ENCODE results near the gene CNOT4. TPM values are rescaled to one million over a fixed set of nuclear protein-coding genes. Genes with fewer than 3 reads are reported as not detected.

CNOT4 gene
- total RNA-seq, 2 experiments from 2014 or later: 24.0 to 29.8 TPM

GRCh38 chr7:135441791-135442190, 68.1 kb downstream of the CNOT4 start:
- no peak for ATAC-seq (ENCODE audit: poor library complexity)
- intact Hi-C loops (cut with DNase I, micrococcal nuclease): no loop called here
- Histone ChIP-seq H3K27ac (ENCODE audit: low read depth in 1 of 2, low read length in 2 of 2) (no peak overlapping the region), H3K9me3 (ENCODE audit: control insufficient read depth in 1 of 2, insufficient read depth in 1 of 2, low read length in 2 of 2) (peaks cover 0 to 3% of the 10 kb centered on the region in 2 experiments), H3K4me3 (ENCODE audit: low read length) (no peak overlapping the region), H3K36me3 (ENCODE audit: insufficient read depth, low read length) (peaks cover 26% of the 10 kb centered on the region), H3K4me1 (ENCODE audit: insufficient read depth, low read length) (peaks cover 2% of the 10 kb centered on the region), H3K27me3 (ENCODE audit: control insufficient read depth in 1 of 2, insufficient read depth in 2 of 2, low read length in 2 of 2) (no peaks in the 10 kb centered on the region)
- CTCF ChIA-PET: no interaction called here
- Mint-ChIP-seq H3K9me3 (no peaks in the 10 kb centered on the region), H3K4me1 (ENCODE audit: low read depth) (peaks cover 20% of the 10 kb centered on the region), H3K36me3 (ENCODE audit: low read depth) (peaks cover 52% of the 10 kb centered on the region), H3K27ac (no peak overlapping the region), H3K27me3 (no peaks in the 10 kb centered on the region), H3K4me3 (no peak overlapping the region)
- TF ChIP-seq, protein P1, sequence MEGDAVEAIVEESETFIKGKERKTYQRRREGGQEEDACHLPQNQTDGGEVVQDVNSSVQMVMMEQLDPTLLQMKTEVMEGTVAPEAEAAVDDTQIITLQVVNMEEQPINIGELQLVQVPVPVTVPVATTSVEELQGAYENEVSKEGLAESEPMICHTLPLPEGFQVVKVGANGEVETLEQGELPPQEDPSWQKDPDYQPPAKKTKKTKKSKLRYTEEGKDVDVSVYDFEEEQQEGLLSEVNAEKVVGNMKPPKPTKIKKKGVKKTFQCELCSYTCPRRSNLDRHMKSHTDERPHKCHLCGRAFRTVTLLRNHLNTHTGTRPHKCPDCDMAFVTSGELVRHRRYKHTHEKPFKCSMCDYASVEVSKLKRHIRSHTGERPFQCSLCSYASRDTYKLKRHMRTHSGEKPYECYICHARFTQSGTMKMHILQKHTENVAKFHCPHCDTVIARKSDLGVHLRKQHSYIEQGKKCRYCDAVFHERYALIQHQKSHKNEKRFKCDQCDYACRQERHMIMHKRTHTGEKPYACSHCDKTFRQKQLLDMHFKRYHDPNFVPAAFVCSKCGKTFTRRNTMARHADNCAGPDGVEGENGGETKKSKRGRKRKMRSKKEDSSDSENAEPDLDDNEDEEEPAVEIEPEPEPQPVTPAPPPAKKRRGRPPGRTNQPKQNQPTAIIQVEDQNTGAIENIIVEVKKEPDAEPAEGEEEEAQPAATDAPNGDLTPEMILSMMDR (IDR thresholded peaks at IDR 0.05): no peak
- DNase-seq: no peak
- POLR2A ChIA-PET: no interaction called here

DNA sequence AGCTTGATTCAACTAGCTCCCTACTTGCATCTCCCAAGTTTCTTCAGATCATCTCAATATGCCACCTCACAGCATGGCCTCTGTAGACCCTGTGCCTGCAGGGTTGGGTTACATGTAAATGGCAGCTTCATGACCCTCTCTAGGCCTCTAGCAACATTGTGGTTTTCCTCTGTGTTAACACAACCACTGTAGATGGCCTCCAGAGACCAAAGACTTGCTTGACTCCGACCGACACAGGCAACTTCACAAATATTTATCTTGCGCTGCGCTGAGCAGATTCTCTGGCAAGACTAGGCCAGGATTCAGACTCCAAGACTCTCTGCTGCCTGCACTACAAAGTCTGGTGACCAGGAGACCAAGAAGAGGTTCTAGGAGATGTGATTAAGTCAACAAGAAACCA, 75.9 kb downstream of the CNOT4 start:
- peaks cover 93% of the 10 kb centered on the region for H3K36me3 Mint-ChIP-seq (ENCODE audit: low read depth)
- intact Hi-C loops (cut with DNase I, micrococcal nuclease): no loop called here
- no peak overlapping the region for H3K4me3 Mint-ChIP-seq
- no peaks in the 10 kb centered on the region for H3K27me3 Mint-ChIP-seq
- no peak overlapping the region for H3K4me3 ChIP-seq (ENCODE audit: low read length)
- peaks cover 3% of the 10 kb centered on the region for H3K4me1 ChIP-seq (ENCODE audit: insufficient read depth, low read length)
- ATAC-seq (ENCODE audit: poor library complexity): no peak
- H3K9me3 Mint-ChIP-seq: no peaks in the 10 kb centered on the region
- H3K27me3 ChIP-seq (ENCODE audit: control insufficient read depth in 1 of 2, insufficient read depth in 2 of 2, low read length in 2 of 2): no peaks in the 10 kb centered on the region
- no peak overlapping the region for H3K27ac Mint-ChIP-seq
- H3K4me1 Mint-ChIP-seq (ENCODE audit: low read depth): peaks cover 46% of the 10 kb centered on the region
- DNase-seq: no peak
- TF ChIP-seq, protein P1 (IDR thresholded peaks at IDR 0.05): no peak
- H3K27ac ChIP-seq (ENCODE audit: low read depth in 1 of 2, low read length in 2 of 2): no peak overlapping the region
- peaks cover 34% of the 10 kb centered on the region for H3K36me3 ChIP-seq (ENCODE audit: insufficient read depth, low read length)
- peaks cover 0 to 3% of the 10 kb centered on the region in 2 experiments for H3K9me3 ChIP-seq (ENCODE audit: control insufficient read depth in 1 of 2, insufficient read depth in 1 of 2, low read length in 2 of 2)
- CTCF ChIA-PET: interaction anchor here (0.5 kb wide), 1 partner anchor 60 kb away, joined by 3 read pairs; no protein-coding TSS in a partner anchor
- POLR2A ChIA-PET: no interaction called here

DNA sequence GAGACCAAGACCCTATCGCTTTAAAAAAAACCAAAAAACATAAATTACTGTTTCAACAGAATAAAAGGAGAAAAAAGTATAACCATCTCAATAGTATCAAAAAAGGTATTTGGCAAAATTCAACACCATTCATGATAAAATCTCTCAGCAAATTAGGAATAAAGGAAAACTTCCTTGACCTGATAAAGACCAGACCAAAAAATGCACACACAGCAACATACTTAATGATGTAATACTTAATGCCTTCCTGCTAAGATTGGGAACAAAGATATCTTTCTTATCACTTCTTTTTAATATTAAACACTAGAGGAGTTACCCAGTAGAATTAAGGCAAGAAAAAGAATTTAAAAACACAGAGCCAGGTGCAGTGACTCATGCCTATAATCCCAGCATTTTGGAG, 79.3 kb downstream of the CNOT4 start:
- H3K27ac ChIP-seq (ENCODE audit: low read depth in 1 of 2, low read length in 2 of 2): no peak overlapping the region
- ChIA-PET CTCF (no interaction called here), POLR2A (no interaction called here)
- TF ChIP-seq, protein P1 (IDR thresholded peaks at IDR 0.05): no peak
- Mint-ChIP-seq H3K27me3 (no peaks in the 10 kb centered on the region), H3K4me1 (ENCODE audit: low read depth) (peaks cover 70% of the 10 kb centered on the region), H3K9me3 (no peaks in the 10 kb centered on the region), H3K27ac (no peak overlapping the region), H3K36me3 (ENCODE audit: low read depth) (peaks cover 68% of the 10 kb centered on the region), H3K4me3 (no peak overlapping the region)
- intact Hi-C loops (cut with DNase I, micrococcal nuclease): no loop called here
- H3K36me3 ChIP-seq (ENCODE audit: insufficient read depth, low read length): peaks cover 19% of the 10 kb centered on the region
- H3K9me3 ChIP-seq (ENCODE audit: control insufficient read depth in 1 of 2, insufficient read depth in 1 of 2, low read length in 2 of 2): no peaks in the 10 kb centered on the region
- DNase-seq: no peak
- no peak for ATAC-seq (ENCODE audit: poor library complexity)
- no peaks in the 10 kb centered on the region for H3K27me3 ChIP-seq (ENCODE audit: control insufficient read depth in 1 of 2, insufficient read depth in 2 of 2, low read length in 2 of 2)
- H3K4me3 ChIP-seq (ENCODE audit: low read length): no peak overlapping the region
- peaks cover 3% of the 10 kb centered on the region for H3K4me1 ChIP-seq (ENCODE audit: insufficient read depth, low read length)

Measured in CD4-positive, alpha-beta T cell (primary cell).